GM12872 (cell line): Measurements from ENCODE around the gene KCNQ2.

Experiments used
- CTCF ChIP-seq: IDR thresholded peaks from 3 replicates; pipeline ENCODE4 v1.5.1; 2011; ENCODE audit warnings: low read depth, mild to moderate bottlenecking, low read length, moderate library complexity; ENCODE audit not compliant: insufficient read depth

KCNQ2 gene

GRCh38 chr20:63471981-63472831 is at the start of gene KCNQ2:
Gene KCNQ2, minus strand, starts transcription at chr20:63472655. Its CDS starts 192 bp downstream, at chr20:63472463.
- no peak for TF ChIP-seq CTCF

- TF ChIP-seq CTCF = no peak
Observed at GRCh38 chr20:63521602-63522001, 49.1 kb upstream of the KCNQ2 start.

- TF ChIP-seq CTCF = 0 out of 3 replicates have a peak, but pooled peaks have one; percentile 23
Observed at GRCh38 chr20:63520934-63521601, 48.6 kb upstream of the KCNQ2 start.

- no peak for TF ChIP-seq CTCF
Observed at GRCh38 chr20:63520504-63520933, 48.1 kb upstream of the KCNQ2 start, which contains the start of gene PPDPF. Gene PPDPF, plus strand, starts transcription at chr20:63520765. Its CDS starts 544 bp downstream, at chr20:63521309.

DNA sequence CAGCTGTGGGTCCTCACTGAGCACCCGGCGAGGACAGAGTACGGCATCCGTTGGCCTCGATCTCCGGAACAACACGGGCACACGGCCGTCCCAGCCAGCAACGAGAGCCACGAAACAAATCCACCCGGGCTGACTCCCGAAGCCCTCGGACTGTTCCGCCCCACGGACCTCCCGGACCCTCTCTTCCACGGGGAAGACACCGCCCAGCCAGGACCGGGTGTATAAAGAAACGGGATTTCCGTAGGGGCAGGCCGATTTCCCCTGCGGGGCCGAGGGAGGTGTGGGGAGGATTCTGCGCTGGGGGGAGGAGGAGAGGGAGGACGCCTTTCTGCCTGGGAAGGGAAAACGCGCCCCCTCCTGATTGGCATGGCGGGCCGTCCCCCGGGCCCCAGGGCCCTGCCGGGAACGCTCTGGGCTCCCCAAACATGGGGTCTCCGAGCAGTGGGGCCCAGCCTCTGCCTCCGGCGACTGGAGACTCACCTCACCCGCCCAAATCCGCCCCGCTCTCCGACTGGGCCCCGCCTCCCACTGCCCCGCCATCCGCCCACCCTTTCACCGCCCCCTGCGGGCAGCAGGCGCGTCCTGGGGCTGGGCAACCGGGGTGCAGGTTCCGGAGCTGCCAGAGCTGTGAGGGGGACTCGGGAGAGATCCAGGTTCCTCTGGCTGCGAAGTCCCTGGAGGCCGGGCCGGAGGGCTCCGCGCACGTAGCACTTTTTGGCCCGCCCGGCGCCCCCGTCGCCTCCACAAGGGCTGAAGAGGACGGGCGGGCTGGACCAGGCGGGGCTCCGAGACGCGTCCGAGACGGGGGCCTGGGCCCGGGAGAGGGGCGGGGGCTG is 47.4 kb upstream of the KCNQ2 start:
- TF ChIP-seq CTCF = no peak

- TF ChIP-seq CTCF = no peak
Observed at GRCh38 chr20:63518946-63519667, 46.7 kb upstream of the KCNQ2 start.
